NAMALWA (cell line): ENCODE data around the gene EXOC3L4.
"Not testable (repeated sequence)": the region's sequence is repeated elsewhere in the genome, so short reads cannot be mapped to it uniquely, and the experiment has no call there.

Source experiments
- DNase-seq: peaks from one replicate; pipeline ENCODE4 v3.0.0-alpha.2; 2015; ENCODE audit warnings: low spot score

The EXOC3L4 gene

DNA sequence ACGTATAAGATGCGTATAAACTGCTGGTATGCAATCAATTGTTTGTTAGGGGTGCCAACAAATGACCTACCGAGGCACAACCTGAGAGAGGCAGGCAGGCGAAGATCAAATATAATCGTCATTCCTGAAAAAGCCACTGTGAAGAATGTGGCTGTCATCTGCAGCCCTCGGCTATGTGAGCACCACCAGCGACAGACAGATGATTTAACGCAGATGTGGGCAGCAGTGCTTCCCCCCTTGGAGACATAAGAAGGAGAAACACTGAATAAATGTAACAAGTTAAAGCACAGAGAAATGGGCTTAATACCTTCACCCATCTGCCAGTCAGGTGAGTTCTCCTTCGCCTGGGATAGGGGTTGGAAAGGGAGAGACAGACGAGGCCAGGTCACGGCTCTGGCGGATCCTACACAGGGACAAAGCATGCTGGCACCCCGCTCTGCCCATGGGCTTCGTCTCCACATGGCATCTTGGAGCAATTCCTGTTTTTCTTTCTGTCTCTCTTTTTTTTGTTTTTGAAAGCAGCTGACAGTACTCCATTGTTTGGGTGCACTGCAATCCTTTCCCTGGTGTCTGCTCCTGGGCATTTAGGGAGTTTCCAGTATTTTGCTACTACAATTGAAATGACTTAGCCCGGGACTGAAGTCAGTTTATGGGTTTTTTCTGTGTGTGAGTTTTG lies 56.9 kb downstream of the EXOC3L4 start:
- no peak for DNase-seq

DNA sequence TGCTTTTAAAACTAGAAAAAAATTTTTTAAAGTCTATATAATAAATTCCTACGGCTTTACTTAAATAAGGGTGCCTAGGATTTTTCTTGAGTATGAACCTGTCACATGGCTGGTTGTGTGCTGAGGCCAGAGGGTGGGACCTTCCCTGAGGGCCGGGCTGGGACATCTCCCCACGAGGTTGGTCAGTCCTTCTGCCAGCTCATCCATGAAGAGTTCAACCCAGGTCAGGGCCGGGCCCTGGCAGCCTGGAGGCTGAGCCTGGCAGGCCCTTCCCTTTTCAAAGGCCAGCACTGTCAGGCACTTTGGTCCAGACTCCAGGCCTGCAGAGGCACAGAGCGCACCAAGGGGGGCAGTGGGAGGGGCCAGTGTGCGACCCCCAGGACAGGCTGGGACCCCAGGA lies 60.5 kb downstream of the EXOC3L4 start:
- no peak for DNase-seq

DNA sequence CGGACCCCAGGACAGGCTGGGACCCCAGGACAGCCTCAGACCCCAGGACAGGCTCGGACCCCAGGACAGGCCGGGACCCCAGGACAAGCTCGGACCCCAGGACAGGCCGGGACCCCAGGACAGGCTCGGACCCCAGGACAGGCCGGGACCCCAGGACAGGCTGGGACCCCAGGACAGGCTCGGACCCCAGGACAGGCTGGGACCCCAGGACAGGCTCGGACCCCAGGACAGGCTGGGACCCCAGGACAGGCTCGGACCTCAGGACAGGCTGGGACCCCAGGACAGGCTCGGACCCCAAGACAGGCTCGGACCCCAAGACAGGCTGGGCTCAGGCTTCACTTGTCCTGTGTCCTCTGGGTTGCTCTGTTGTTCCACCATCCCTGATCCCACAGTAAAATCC lies 60.9 kb downstream of the EXOC3L4 start:
- DNase-seq, result not testable (repeated sequence)

DNA sequence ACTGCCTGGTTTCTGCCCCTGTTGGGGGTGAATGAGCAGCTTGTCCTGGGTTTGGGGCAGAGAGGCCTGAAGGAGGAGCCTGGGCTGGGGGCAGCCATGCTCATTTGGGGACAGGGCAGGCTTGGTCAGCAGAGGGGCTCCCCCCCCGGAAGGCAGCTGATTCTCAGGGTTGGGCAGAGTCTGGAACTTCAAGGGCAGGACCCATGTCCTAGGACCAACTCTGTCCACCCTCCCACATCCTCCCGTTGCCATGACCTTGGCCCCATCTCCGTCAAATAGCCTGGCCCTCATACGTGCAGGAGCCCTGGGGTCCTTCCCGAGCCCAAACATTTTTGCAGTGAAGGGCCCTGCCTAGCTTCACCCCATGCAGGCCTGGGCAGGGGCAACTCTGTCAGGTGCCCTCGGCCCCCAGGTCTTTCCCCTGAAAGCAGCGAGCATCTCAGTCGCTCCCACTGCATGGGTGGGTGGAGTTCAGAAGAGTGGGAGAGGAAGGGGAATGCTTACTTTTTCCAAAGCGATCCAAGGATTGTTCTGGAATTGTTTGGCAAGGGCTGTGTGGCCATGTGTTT lies 61.4 kb downstream of the EXOC3L4 start:
- DNase-seq, result no peak

DNA sequence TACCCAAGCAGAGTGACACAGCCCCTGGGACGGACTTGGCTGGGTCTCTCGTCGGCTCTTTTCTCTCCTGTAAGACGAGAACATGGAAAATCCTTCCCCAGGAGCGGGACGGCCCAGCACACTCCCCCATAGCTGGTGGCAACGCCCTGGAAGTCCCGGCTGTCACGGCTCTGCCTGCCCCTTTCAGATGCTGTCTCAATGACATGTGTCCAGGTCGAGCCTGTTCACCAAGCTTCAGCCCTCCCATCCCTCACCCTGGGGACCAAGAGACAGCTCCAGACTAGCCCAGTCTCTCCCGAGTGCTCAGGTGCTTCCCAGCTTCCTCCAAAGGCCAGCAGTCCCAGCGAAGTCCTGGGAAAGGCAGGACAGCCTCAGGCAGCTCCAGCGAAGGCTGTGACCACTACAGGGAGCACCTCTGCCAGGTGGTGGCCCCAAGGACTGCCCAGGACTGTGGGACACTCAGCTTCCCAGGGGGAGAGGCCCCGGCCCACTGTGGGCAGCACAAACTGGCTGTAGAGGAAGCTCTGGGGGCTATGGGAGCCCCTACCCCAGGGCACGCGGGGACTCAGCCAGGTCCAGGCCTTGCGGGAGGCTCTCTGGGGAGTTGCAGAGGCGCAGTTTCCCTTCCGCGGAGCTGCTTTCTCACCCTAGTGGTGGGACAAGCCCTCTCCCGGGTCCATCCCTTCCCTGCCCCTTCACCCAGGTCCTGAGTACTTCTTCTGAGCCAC lies 62.3 kb downstream of the EXOC3L4 start:
- DNase-seq, result no peak

DNA sequence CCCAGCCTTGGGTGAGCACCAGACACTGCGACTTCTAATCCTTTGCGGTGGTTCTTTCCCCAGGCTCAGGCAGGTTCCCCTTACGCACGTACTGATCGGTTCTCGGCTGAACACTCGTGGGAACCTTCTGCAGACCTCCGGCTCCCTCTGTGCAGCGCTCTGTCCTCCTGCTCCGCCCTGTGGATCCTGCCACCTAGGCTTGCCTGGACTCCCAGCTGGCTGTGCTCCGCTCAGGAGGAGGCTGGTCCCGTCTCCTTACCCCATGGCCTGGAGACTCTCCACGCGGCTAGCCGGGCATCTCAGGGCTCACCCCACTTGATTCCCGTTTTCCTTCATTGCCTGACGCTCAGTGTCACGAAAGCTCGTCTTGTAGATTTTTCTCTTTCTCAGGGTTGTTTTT lies 63.4 kb downstream of the EXOC3L4 start:
- DNase-seq, result no peak

DNA sequence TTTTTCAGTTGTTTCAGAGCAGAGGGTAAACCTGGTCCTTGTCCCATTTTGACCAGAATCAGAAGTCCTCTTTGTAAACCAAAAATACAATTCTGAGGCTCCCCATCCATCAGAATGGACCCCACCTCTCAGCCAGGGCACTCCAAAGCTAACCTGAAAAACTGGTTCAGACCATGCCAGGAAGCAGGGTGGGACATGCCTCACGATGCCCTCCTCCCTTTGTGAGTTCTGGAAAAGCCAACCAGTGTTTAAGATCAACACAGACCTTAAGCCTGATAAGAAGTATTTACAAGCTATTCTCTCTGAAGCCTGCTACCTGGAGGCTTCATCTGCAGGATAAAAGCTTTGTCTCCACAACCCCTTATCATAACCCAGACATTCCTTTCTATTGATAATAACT lies 64.2 kb downstream of the EXOC3L4 start:
- DNase-seq, result no peak
